Suppressor macrophage treated with lipopolysaccharide for 1 hour (primary cell): ENCODE results near the gene RNU2-63P.
"Not testable (repeated sequence)": the region's sequence is repeated elsewhere in the genome, so short reads cannot be mapped to it uniquely, and the experiment has no call there.

ENCODE experiments used
- DNase-seq, 3 donors: peaks; one replicate each; pipeline ENCODE4 v3.0.0-alpha.2; 2020 to 2022

The RNU2-63P gene

DNA sequence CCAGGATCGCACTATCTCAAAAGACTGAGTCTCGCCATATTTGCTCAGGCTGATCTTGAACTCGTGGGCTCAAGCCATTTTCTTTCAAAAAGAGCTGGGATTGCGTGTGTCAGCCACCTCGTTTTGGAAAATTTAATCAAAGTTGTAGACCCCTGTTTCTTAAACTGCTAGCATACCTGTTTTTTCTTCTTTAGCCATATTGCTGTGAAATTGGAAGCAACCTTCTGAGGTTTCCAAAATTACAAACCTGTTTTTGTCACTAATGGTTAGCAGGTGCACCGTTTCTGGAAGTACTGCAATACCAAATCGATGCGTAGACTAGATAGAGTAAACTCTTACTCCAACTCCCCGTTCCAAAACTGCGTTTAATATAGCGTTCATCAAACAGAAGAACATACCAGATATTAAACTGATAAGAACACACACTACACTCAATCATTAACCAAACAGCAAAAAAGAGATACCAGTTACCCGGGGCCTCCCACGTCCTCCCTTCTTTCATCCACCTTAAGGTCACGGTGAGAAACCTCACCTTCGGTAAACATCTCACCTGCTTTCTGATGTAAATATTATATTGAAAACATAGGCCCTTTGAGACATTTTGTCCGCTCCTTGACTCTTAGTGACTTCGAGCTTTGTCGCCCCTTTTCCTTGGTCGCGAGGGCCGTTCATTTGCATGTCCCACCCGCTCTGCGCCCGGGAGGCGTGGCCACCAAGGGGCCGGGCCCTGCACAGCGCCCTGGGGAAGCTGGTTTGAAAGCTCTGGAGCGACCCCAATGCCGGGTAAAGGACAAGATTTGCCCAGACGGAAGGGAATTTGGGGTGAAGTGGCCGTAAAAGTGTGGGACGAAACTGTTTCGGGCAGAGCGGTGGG is at the start of gene RNU2-63P:
Gene RNU2-63P (minus strand): TSS at position 462 of the 874 bp plus-strand sequence.
- peak; percentile 80 to 93 (median 87) for DNase-seq

- no peak for DNase-seq
These were observed 44.9 kb upstream of the RNU2-63P start for GRCh38 chr2:88061295-88061694.

GRCh38 chr2:88060907-88061275 is 44.5 kb upstream of the RNU2-63P start:
- no peak for DNase-seq

GRCh38 chr2:88059979-88060906 is 43.9 kb upstream of the RNU2-63P start:
- DNase-seq = peak; percentile 32 to 61 (median 58)

GRCh38 chr2:88058191-88058590 is 41.8 kb upstream of the RNU2-63P start:
- DNase-seq = no peak

DNA sequence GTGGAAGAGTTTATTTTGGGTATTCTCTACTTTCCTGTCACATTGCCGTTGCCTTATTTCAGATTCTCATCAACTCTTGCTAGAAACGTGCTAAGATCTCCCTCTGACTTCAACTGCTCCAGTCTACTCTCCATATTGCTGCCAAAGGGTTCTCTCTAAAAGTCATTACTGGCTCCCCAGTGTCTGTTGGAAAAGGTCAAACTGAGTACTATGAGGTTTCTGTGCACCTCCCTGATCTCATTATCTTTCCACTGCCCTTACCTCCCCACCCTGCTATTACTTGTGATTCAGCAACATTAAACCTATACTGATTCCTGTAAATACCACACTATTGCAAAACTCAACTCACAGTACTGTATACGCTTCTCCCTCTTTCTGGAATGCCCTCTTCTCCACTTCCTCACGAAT is 41.1 kb upstream of the RNU2-63P start:
- DNase-seq = no peak

DNA sequence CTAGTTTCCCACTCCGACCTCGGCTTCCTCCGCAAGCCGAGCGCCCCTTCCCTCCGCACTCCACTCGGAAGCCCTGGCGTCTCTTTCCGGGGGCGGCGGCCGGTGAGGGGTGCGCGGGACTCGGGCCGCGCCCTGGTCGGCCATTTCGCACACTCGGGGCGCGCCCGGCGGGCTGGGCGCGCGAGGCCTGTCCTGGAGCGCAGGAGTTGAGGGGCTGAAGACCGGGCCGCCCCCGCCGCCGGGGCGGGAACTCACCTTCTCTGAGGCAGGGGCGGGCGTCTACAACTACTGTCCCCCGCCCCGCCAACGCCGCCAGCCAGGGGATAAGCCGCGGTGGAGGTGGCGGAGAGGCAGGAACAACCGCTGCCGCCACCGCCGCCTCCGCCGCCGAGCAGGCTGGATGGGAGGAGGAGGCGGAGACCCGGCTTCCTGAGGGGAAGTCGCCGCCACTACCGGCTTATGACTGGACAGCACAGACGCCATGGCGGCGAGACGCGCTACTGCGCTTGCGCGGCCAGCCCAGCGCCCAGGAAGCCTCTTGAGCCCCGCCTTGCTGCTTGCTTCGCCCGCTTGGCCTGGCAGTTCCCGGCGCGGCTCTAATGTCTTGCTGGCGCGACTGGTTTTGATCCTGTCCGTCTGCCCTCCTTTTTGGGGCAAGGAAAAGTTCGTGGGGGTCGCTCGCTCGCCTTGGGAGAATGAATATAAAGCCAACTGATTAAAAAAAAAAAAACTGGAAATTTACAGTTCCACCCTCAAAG is 39.2 kb upstream of the RNU2-63P start, which contains the start of gene KRCC1:
Gene KRCC1 (minus strand): TSS at position 413 of the 758 bp plus-strand sequence. CDS start 27,220 bp downstream, outside the sequence.
- peak; percentile 98 for DNase-seq

- DNase-seq = peak in 1 of 3 donors; percentile 13
These were observed 38.5 kb upstream of the RNU2-63P start for GRCh38 chr2:88054782-88055370.

GRCh38 chr2:88053934-88054781 is 37.8 kb upstream of the RNU2-63P start:
- peak; percentile 45 to 63 (median 53) for DNase-seq

- DNase-seq = peak in 2 of 3 donors; percentile 36 to 51
These were observed 36.9 kb upstream of the RNU2-63P start for GRCh38 chr2:88053296-88053695.

DNA sequence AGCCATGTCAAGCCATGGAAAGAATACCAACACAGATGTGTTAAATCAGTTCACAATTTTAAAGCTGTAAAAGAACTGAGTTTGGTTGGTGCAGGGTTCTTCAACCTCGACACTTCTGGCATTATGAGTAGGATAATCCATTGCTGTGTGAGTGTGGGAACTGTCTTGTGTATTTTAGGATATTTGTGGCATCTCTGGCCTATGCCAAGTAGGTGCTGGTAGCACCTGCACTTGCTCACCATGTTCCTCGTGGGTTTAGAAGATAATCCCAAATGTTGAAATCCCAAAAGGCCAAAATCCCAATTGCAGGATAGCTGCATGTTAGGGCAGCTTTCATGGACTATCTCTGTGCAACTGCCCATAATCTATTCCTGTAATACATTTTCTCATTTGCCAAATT is 35.4 kb upstream of the RNU2-63P start:
- DNase-seq = no peak

DNA sequence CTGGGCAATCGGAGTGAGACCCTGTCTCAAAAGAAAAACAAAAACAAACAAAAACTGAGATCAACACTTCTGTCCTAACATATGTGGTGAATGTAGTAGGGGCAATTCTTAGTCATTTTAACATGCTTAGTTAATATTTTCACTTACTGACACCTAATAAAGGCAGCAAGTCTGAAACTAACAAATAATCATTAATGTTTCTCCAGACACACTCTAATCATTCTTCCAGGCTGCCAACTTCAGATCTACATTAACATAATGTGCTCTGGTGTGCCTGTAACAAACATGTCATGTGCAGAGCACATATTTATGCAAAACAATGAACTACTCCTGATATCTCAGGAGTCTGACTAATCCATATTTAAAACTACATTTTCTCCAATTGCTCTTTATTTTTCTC is 33.3 kb upstream of the RNU2-63P start:
- DNase-seq = no peak

- DNase-seq = no peak
These were observed 32.2 kb upstream of the RNU2-63P start for GRCh38 chr2:88048541-88048940.

- DNase-seq = not testable (repeated sequence)
These were observed 29.2 kb upstream of the RNU2-63P start for GRCh38 chr2:88045561-88045960.

GRCh38 chr2:88042476-88042875 is 26.1 kb upstream of the RNU2-63P start:
- DNase-seq = no peak

GRCh38 chr2:88038263-88039105 is 22.1 kb upstream of the RNU2-63P start:
- DNase-seq = peak in 2 of 3 donors; percentile 30 to 37

DNA sequence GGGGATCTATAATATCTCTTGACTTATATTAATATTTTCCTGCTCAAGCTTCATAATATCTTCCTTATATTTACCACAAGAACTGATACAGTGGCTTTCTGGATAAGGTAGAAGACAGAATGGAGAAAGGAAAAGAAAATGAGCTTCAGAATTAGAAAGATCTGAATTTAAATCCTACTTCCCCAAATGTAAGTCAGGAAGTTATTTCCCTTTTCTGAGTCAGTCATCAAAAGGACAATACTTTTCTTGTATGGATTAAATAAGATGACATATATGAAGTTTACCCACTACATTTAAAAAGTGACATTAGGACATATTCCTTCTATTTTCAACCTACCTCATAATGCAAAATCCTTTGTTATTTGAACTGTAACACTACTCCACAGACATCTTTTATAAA is 20.3 kb upstream of the RNU2-63P start:
- DNase-seq = peak in 2 of 3 donors; percentile 63 to 70

- DNase-seq = peak; percentile 27 to 62 (median 58)
These were observed 19.8 kb upstream of the RNU2-63P start for GRCh38 chr2:88036182-88036581.

GRCh38 chr2:88032070-88032702 is 15.8 kb upstream of the RNU2-63P start:
- DNase-seq = no peak

DNA sequence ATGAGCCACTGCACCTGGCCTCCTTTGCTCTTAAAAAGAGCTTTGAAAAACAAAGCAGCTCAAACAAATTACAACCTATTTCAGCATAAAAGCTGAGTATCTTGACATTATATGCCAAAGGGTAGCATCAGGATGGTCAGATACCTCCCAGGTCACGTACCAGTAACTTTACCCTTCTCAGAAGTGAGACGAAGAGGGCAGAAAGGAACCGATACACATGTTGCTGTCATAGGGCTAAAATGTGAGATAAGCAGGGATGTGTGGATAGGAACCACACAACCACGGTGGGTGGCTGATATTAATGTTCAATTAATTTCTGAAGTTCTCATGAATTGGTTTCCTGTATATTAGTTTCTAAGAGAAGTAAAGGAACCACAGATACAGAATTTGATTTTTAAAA is 12.6 kb upstream of the RNU2-63P start:
- no peak for DNase-seq
